Activated T-helper 1 cell treated with anti-CD3 and anti-CD28 coated beads, Interleukin-12 subunit alpha, Interleukin-12 subunit beta, Interleukin-2, Interleukin-4 antibody, amounts not matched to agents 30 ng/mL and 10 ng/mL and 1 ng/mL, durations not matched to agents 14 hours and 24 hours and 36 hours (primary cell): Measurements from ENCODE around the gene KRTAP10-5. TPM values are rescaled to one million over a fixed set of nuclear protein-coding genes. Genes with fewer than 3 reads are reported as not detected.
"Not testable (repeated sequence)": the region's sequence is repeated elsewhere in the genome, so short reads cannot be mapped to it uniquely, and the experiment has no call there.

ENCODE experiments used
- DNase-seq: peaks from one replicate; pipeline ENCODE4 v3.0.0; 2021; ENCODE audit warnings: low spot score
- H3K27ac Mint-ChIP-seq: one replicate; pipeline ENCODE4 v1.8.0; 2021; ENCODE audit warnings: mild to moderate bottlenecking, mixed read lengths
- H3K27me3 Mint-ChIP-seq: one replicate; pipeline ENCODE4 v1.8.0; 2022; ENCODE audit warnings: mild to moderate bottlenecking, moderate library complexity, mixed read lengths; ENCODE audit not compliant: insufficient read depth
- H3K36me3 Mint-ChIP-seq: one replicate; pipeline ENCODE4 v1.8.0; 2021; ENCODE audit warnings: low read depth, mixed read lengths
- H3K4me1 Mint-ChIP-seq: one replicate; pipeline ENCODE4 v1.8.0; 2021; ENCODE audit warnings: low read depth, mixed read lengths
- H3K4me3 Mint-ChIP-seq: one replicate; pipeline ENCODE4 v1.8.0; 2021; ENCODE audit warnings: mild to moderate bottlenecking, moderate library complexity, mixed read lengths
- H3K9me3 Mint-ChIP-seq: one replicate; pipeline ENCODE4 v1.8.0; 2021; ENCODE audit warnings: mixed read lengths
- intact Hi-C: fragments of 100-400 bp; cut with micrococcal nuclease; formaldehyde crosslinking; loops from one replicate; pipeline ENCODE4 v1.15.1; 2024
- total RNA-seq: library from RNA; stranded (reverse); gene quantifications from 2 replicates; pipeline ENCODE4 v1.2.3, GENCODE V29; 2022

Gene KRTAP10-5
- total RNA-seq = not detected in 2 replicates

GRCh38 chr21:44580231-44580821, at the start of gene KRTAP10-5:
Gene KRTAP10-5, minus strand, starts transcription at chr21:44580604. Its CDS starts 26 bp downstream, at chr21:44580578.
- H3K27me3 Mint-ChIP-seq = peaks cover 13% of the 10 kb centered on the region
- not testable (repeated sequence) for H3K27ac Mint-ChIP-seq, DNase-seq, H3K4me3 Mint-ChIP-seq, H3K36me3 Mint-ChIP-seq
- intact Hi-C loops = loop anchor here (10.0 kb wide), 1 partner anchor 134 kb away; the partner anchor contains the start of gene TSPEAR
- H3K4me1 Mint-ChIP-seq = peaks cover 16% of the 10 kb centered on the region
- peaks cover 52% of the 10 kb centered on the region for H3K9me3 Mint-ChIP-seq

GRCh38 chr21:44628707-44629391, 48.4 kb upstream of the KRTAP10-5 start:
- intact Hi-C loops = no loop called here
- H3K9me3 Mint-ChIP-seq = peaks cover 52% of the 10 kb centered on the region
- peaks cover 6% of the 10 kb centered on the region for H3K4me1 Mint-ChIP-seq
- no peak overlapping the region for H3K27ac Mint-ChIP-seq
- H3K27me3 Mint-ChIP-seq = peaks cover 9% of the 10 kb centered on the region
- no peak for DNase-seq
- no peak overlapping the region for H3K4me3 Mint-ChIP-seq
- peaks cover 11% of the 10 kb centered on the region for H3K36me3 Mint-ChIP-seq

- H3K27ac Mint-ChIP-seq, H3K27me3 Mint-ChIP-seq, H3K4me1 Mint-ChIP-seq, intact Hi-C loops, DNase-seq, H3K4me3 Mint-ChIP-seq: not testable (repeated sequence)
- H3K9me3 Mint-ChIP-seq = peaks cover 52% of the 10 kb centered on the region
- peaks cover 11% of the 10 kb centered on the region for H3K36me3 Mint-ChIP-seq
These were observed 47.4 kb upstream of the KRTAP10-5 start for GRCh38 chr21:44627831-44628233.

GRCh38 chr21:44627181-44627822, 46.9 kb upstream of the KRTAP10-5 start:
- peaks cover 56% of the 10 kb centered on the region for H3K9me3 Mint-ChIP-seq
- H3K4me1 Mint-ChIP-seq, H3K27ac Mint-ChIP-seq, H3K27me3 Mint-ChIP-seq, intact Hi-C loops, DNase-seq, H3K4me3 Mint-ChIP-seq: not testable (repeated sequence)
- peaks cover 15% of the 10 kb centered on the region for H3K36me3 Mint-ChIP-seq

- H3K4me1 Mint-ChIP-seq = peaks cover 6% of the 10 kb centered on the region
- H3K27me3 Mint-ChIP-seq = peaks cover 5% of the 10 kb centered on the region
- peaks cover 56% of the 10 kb centered on the region for H3K9me3 Mint-ChIP-seq
- H3K27ac Mint-ChIP-seq = no peak within 1 kb of the TSS
- peaks cover 16% of the 10 kb centered on the region for H3K36me3 Mint-ChIP-seq
- H3K4me3 Mint-ChIP-seq = no peak within 1 kb of the TSS
- DNase-seq = no peak
- intact Hi-C loops = no loop called here
These were observed 46.3 kb upstream of the KRTAP10-5 start, which contains the start of gene KRTAP10-9 for GRCh38 chr21:44626673-44627143. Gene KRTAP10-9, plus strand, starts transcription at chr21:44627093. Its CDS starts 79 bp downstream, at chr21:44627172.

- intact Hi-C loops = no loop called here
- no peak for DNase-seq
- peaks cover 6% of the 10 kb centered on the region for H3K4me1 Mint-ChIP-seq
- peaks cover 14% of the 10 kb centered on the region for H3K36me3 Mint-ChIP-seq
- H3K27ac Mint-ChIP-seq = no peak overlapping the region
- peaks cover 5% of the 10 kb centered on the region for H3K27me3 Mint-ChIP-seq
- H3K4me3 Mint-ChIP-seq = no peak overlapping the region
- peaks cover 53% of the 10 kb centered on the region for H3K9me3 Mint-ChIP-seq
These were observed 45.9 kb upstream of the KRTAP10-5 start for GRCh38 chr21:44626262-44626661.

GRCh38 chr21:44625756-44626155, 45.4 kb upstream of the KRTAP10-5 start:
- H3K9me3 Mint-ChIP-seq = peaks cover 50% of the 10 kb centered on the region
- no peak for DNase-seq
- H3K36me3 Mint-ChIP-seq = peaks cover 12% of the 10 kb centered on the region
- no peak overlapping the region for H3K4me3 Mint-ChIP-seq
- no peak overlapping the region for H3K27ac Mint-ChIP-seq
- intact Hi-C loops = no loop called here
- peaks cover 5% of the 10 kb centered on the region for H3K27me3 Mint-ChIP-seq
- H3K4me1 Mint-ChIP-seq = peaks cover 6% of the 10 kb centered on the region

- no peak overlapping the region for H3K27ac Mint-ChIP-seq
- DNase-seq = no peak
- intact Hi-C loops = no loop called here
- peaks cover 12% of the 10 kb centered on the region for H3K4me1 Mint-ChIP-seq
- H3K36me3 Mint-ChIP-seq = peaks cover 27% of the 10 kb centered on the region
- no peak overlapping the region for H3K4me3 Mint-ChIP-seq
- H3K27me3 Mint-ChIP-seq = peaks cover 4% of the 10 kb centered on the region
- H3K9me3 Mint-ChIP-seq = peaks cover 60% of the 10 kb centered on the region
These were observed 43.2 kb upstream of the KRTAP10-5 start for GRCh38 chr21:44623575-44623974.

GRCh38 chr21:44619886-44620285, 39.5 kb upstream of the KRTAP10-5 start:
- Mint-ChIP-seq H3K4me3 (no peak overlapping the region), H3K36me3 (peaks cover 32% of the 10 kb centered on the region), H3K9me3 (peaks cover 66% of the 10 kb centered on the region), H3K27me3 (peaks cover 4% of the 10 kb centered on the region), H3K27ac (peak overlapping the region; percentile 11), H3K4me1 (peaks cover 27% of the 10 kb centered on the region)
- no peak for DNase-seq
- intact Hi-C loops = loop anchor here (5.0 kb wide), 1 partner anchor 37 kb away; the partner anchor contains the start of gene KRTAP12-3

GRCh38 chr21:44618909-44619308, 38.5 kb upstream of the KRTAP10-5 start:
- intact Hi-C loops = loop anchor here (5.0 kb wide), 1 partner anchor 38 kb away; the partner anchor contains the start of gene KRTAP12-3
- Mint-ChIP-seq H3K4me3 (peak overlapping the region; percentile 50), H3K36me3 (peaks cover 30% of the 10 kb centered on the region), H3K4me1 (peaks cover 27% of the 10 kb centered on the region), H3K9me3 (peaks cover 56% of the 10 kb centered on the region), H3K27me3 (no peaks in the 10 kb centered on the region), H3K27ac (peak overlapping the region; percentile 86)
- peak; percentile 50 for DNase-seq

GRCh38 chr21:44618504-44618903, 38.1 kb upstream of the KRTAP10-5 start:
- no peaks in the 10 kb centered on the region for H3K27me3 Mint-ChIP-seq
- peak overlapping the region; percentile 86 for H3K27ac Mint-ChIP-seq
- peaks cover 27% of the 10 kb centered on the region for H3K4me1 Mint-ChIP-seq
- peak overlapping the region; percentile 50 for H3K4me3 Mint-ChIP-seq
- DNase-seq = no peak
- peaks cover 52% of the 10 kb centered on the region for H3K9me3 Mint-ChIP-seq
- intact Hi-C loops = loop anchor here (5.0 kb wide), 1 partner anchor 39 kb away; the partner anchor contains the start of gene KRTAP12-3
- peaks cover 30% of the 10 kb centered on the region for H3K36me3 Mint-ChIP-seq

- no peak overlapping the region for H3K4me3 Mint-ChIP-seq
- H3K9me3 Mint-ChIP-seq = peaks cover 42% of the 10 kb centered on the region
- no peaks in the 10 kb centered on the region for H3K27me3 Mint-ChIP-seq
- H3K36me3 Mint-ChIP-seq = peaks cover 26% of the 10 kb centered on the region
- DNase-seq = no peak
- peaks cover 27% of the 10 kb centered on the region for H3K4me1 Mint-ChIP-seq
- no peak overlapping the region for H3K27ac Mint-ChIP-seq
- intact Hi-C loops = loop anchor here (5.0 kb wide), 1 partner anchor 40 kb away; the partner anchor contains the start of gene KRTAP12-3
These were observed 36.7 kb upstream of the KRTAP10-5 start for GRCh38 chr21:44617071-44617501.
